Measurements from ENCODE around the gene FHAD1. TPM values are rescaled to one million over a fixed set of nuclear protein-coding genes. Genes with fewer than 3 reads are reported as not detected.

The FHAD1 gene
- polyA plus RNA-seq, 1 of the 3 experiments (the other 2 are of a cell fraction), result 0.48 TPM

DNA sequence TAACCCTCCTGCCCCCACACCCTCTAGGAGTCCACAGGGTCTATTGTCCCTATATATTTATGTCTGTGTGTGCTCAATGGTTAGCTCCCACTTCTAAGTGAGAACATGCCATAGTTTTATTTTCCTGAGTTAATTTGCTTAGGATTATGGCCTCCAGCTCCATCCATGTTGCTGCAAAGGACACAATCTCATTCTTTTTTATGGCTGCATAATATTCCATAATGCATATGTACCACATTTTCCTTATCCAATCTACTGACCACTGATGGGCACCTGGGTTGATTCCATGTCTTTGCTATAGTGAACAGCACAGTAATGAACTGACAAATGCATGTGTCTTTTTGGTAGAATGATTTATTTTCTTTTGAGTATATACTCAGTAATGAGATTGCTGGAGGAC lies 13.3 kb upstream of the FHAD1 start:
- no peaks in the 10 kb centered on the region for H3F3A ChIP-seq (replicated peaks; ENCODE audit: insufficient read depth)
- CTCF ChIA-PET, result interaction anchor here (0.8 to 1.8 kb wide), 3 partner anchors 12 to 197 kb away, joined by 3 to 5 read pairs (median 3); no protein-coding TSS in a partner anchor

GRCh38 chr1:15236321-15236721 lies 10.7 kb upstream of the FHAD1 start:
- H3K79me2 ChIP-seq (ENCODE audit: insufficient read depth), result no peaks in the 10 kb centered on the region
- no peak for DNase-seq
- no peaks in the 10 kb centered on the region for H3K9me3 ChIP-seq
- TF ChIP-seq USF1 (IDR thresholded peaks at IDR 0.05; ENCODE audit: borderline replicate concordance, low read depth) (peak; percentile 81), CTCF (IDR thresholded peaks at IDR 0.05) (no peak)
- ChIA-PET CTCF (interaction anchor here (1.3 kb wide), 1 partner anchor 83 kb away, joined by 3 read pairs; the partner anchor contains the start of gene TMEM51), POLR2A (no interaction called here)
- H3K27me3 ChIP-seq (ENCODE audit: insufficient read depth), result no peaks in the 10 kb centered on the region
- H3K27ac ChIP-seq (ENCODE audit: low read depth in 2 of 2, low read length in 1 of 2), result no peak overlapping the region
- peak overlapping the region; percentile 35; the same call in 1 of the 2 replicates for H2AFZ ChIP-seq (ENCODE audit: low read depth)
- H3K4me3 ChIP-seq (ENCODE audit: low read depth in 2 of 2, low read length in 1 of 2), result no peak overlapping the region
- no peaks in the 10 kb centered on the region for H3F3A ChIP-seq (replicated peaks; ENCODE audit: insufficient read depth)
- no peaks in the 10 kb centered on the region for H3K4me1 ChIP-seq (ENCODE audit: control insufficient read depth in 1 of 2, insufficient read depth in 2 of 2, low read depth in 1 of 2, low read length in 1 of 2)
- 77% methylated on average over 5 of the region's 5 CpGs for WGBS (ENCODE audit: low lambda C conversion rate)
- H4K20me1 ChIP-seq (ENCODE audit: insufficient read depth), result no peaks in the 10 kb centered on the region
- H3K36me3 ChIP-seq (replicated peaks in 1 of 2; ENCODE audit: control insufficient read depth in 1 of 2, insufficient read depth in 2 of 2, low read length in 1 of 2), result no peaks in the 10 kb centered on the region
- H3K9me2 ChIP-seq, result no peaks in the 10 kb centered on the region
- H3K4me2 ChIP-seq, result no peak overlapping the region
- H3K9ac ChIP-seq, result no peak overlapping the region

More for the DNA sequence above, 13.3 kb upstream of the FHAD1 start:
- H4K20me1 ChIP-seq (ENCODE audit: insufficient read depth), result no peaks in the 10 kb centered on the region
- H2AFZ ChIP-seq (ENCODE audit: low read depth), result no peak overlapping the region
- no peaks in the 10 kb centered on the region for H3K79me2 ChIP-seq (ENCODE audit: insufficient read depth)
- H3K9ac ChIP-seq, result no peak overlapping the region
- no peaks in the 10 kb centered on the region for H3K27me3 ChIP-seq (ENCODE audit: insufficient read depth)
- H3K27ac ChIP-seq (ENCODE audit: low read depth in 2 of 2, low read length in 1 of 2), result no peak overlapping the region
- POLR2A ChIA-PET, result interaction anchor here (0.6 kb wide), 1 partner anchor 1640 kb away, joined by 3 read pairs; no protein-coding TSS in a partner anchor
- TF ChIP-seq NFIC (IDR thresholded peaks at IDR 0.05; ENCODE audit: borderline replicate concordance) (no peak), MEF2A (IDR thresholded peaks at IDR 0.05; ENCODE audit: borderline replicate concordance, low read depth) (no peak)
- no peak overlapping the region for H3K4me2 ChIP-seq
- H3K36me3 ChIP-seq (replicated peaks in 1 of 2; ENCODE audit: control insufficient read depth in 1 of 2, insufficient read depth in 2 of 2, low read length in 1 of 2), result no peaks in the 10 kb centered on the region
- H3K4me1 ChIP-seq (ENCODE audit: control insufficient read depth in 1 of 2, insufficient read depth in 2 of 2, low read depth in 1 of 2, low read length in 1 of 2), result no peaks in the 10 kb centered on the region
- H3K4me3 ChIP-seq (ENCODE audit: low read depth in 2 of 2, low read length in 1 of 2), result no peak overlapping the region
- H3K9me3 ChIP-seq, result no peaks in the 10 kb centered on the region
- DNase-seq, result no peak
- H3K9me2 ChIP-seq, result no peaks in the 10 kb centered on the region

GRCh38 chr1:15236746-15237145 lies 10.3 kb upstream of the FHAD1 start:
- POLR2A ChIA-PET, result no interaction called here

More at GRCh38 chr1:15236746-15237145, 10.3 kb upstream of the FHAD1 start:
- Histone ChIP-seq H3K27me3 (ENCODE audit: insufficient read depth) (no peaks in the 10 kb centered on the region), H3K79me2 (ENCODE audit: insufficient read depth) (no peaks in the 10 kb centered on the region), H3K9ac (no peak overlapping the region), H3K4me3 (ENCODE audit: low read depth in 2 of 2, low read length in 1 of 2) (no peak overlapping the region), H4K20me1 (ENCODE audit: insufficient read depth) (no peaks in the 10 kb centered on the region), H3K4me1 (ENCODE audit: control insufficient read depth in 1 of 2, insufficient read depth in 2 of 2, low read depth in 1 of 2, low read length in 1 of 2) (no peaks in the 10 kb centered on the region), H3K27ac (ENCODE audit: low read depth in 2 of 2, low read length in 1 of 2) (no peak overlapping the region), H3F3A (replicated peaks; ENCODE audit: insufficient read depth) (no peaks in the 10 kb centered on the region), H3K9me2 (no peaks in the 10 kb centered on the region), H3K4me2 (no peak overlapping the region), H3K9me3 (no peaks in the 10 kb centered on the region), H3K36me3 (replicated peaks in 1 of 2; ENCODE audit: control insufficient read depth in 1 of 2, insufficient read depth in 2 of 2, low read length in 1 of 2) (no peaks in the 10 kb centered on the region), H2AFZ (ENCODE audit: low read depth) (peak overlapping the region; percentile 35; the same call in 1 of the 2 replicates)
- WGBS (ENCODE audit: low lambda C conversion rate), result 97% methylated on average over 9 of the region's 9 CpGs
- CTCF ChIA-PET, result interaction anchor here (1.3 kb wide), 1 partner anchor 83 kb away, joined by 3 read pairs; the partner anchor contains the start of gene TMEM51
- no peak for DNase-seq
- no peak for TF ChIP-seq RXRA (IDR thresholded peaks at IDR 0.05; ENCODE audit: borderline replicate concordance, low read depth)
- TF ChIP-seq RAD21 (IDR thresholded peaks at IDR 0.05; ENCODE audit: low read length), result no peak
- TF ChIP-seq FOXM1 (IDR thresholded peaks at IDR 0.05; ENCODE audit: low read depth), result no peak
- TF ChIP-seq USF2 (IDR thresholded peaks at IDR 0.05; ENCODE audit: borderline replicate concordance, low read depth, low read length), result no peak

Data from SK-N-SH (cell line).